Ovary (tissue), 3 donors: Measurements from ENCODE around the gene SKAP2.

Experiments used
- EP300 ChIP-seq: sonication (generic); formaldehyde crosslinking; IDR thresholded peaks from one replicate; pipeline ENCODE4 v1.6.1; 2017; ENCODE audit warnings: antibody characterized with exemption
- POLR2A ChIP-seq: fragments of 450-650 bp; IDR thresholded peaks from one replicate; pipeline ENCODE4 v1.6.1; 2017; ENCODE audit warnings: antibody characterized with exemption, mild to moderate bottlenecking, moderate library complexity
- TF ChIP-seq, protein P1 (sequence below), 3 donors: fragments of 450-650 bp in 2 of 3; fragments of 200-600 bp in 1 of 3; IDR thresholded peaks; one replicate each; pipeline versions ENCODE4 v1.5.1 to v1.8.0; 2016 to 2022; ENCODE audit warnings: antibody characterized with exemption in 3 of 3, mild to moderate bottlenecking in 1 of 3
- donor health status: DM: no; HTN: no; CAD: no.

DNA sequence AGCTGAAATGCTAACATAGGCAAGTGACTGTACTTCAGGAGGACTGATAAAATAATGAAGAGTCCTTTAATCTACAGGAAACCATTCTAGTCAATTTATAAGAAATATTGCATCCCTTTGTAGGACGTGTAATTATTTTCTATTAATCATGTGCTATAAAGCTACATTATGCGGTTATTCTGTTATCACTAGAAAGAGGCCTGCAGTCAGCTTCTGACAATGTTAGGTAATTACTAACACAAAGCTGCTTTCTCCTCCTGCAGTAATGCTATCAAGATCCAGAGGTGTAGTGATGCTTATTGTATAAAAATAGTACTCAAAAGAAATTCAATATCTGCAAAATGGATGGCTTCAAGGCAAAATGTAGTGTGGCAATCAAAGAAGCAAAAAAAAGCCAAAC, 191.1 kb downstream of the SKAP2 start:
- TF ChIP-seq, protein P1, sequence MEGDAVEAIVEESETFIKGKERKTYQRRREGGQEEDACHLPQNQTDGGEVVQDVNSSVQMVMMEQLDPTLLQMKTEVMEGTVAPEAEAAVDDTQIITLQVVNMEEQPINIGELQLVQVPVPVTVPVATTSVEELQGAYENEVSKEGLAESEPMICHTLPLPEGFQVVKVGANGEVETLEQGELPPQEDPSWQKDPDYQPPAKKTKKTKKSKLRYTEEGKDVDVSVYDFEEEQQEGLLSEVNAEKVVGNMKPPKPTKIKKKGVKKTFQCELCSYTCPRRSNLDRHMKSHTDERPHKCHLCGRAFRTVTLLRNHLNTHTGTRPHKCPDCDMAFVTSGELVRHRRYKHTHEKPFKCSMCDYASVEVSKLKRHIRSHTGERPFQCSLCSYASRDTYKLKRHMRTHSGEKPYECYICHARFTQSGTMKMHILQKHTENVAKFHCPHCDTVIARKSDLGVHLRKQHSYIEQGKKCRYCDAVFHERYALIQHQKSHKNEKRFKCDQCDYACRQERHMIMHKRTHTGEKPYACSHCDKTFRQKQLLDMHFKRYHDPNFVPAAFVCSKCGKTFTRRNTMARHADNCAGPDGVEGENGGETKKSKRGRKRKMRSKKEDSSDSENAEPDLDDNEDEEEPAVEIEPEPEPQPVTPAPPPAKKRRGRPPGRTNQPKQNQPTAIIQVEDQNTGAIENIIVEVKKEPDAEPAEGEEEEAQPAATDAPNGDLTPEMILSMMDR (IDR thresholded peaks at IDR 0.05) = no peak
- TF ChIP-seq POLR2A = no peak
- TF ChIP-seq EP300 = no peak
